Fibroblast of mammary gland (primary cell): ENCODE measurements around the gene PRODH2.
"Not testable (repeated sequence)": the region's sequence is repeated elsewhere in the genome, so short reads cannot be mapped to it uniquely, and the experiment has no call there.

Experiments used
- DNase-seq: peaks from one replicate; pipeline ENCODE4 v3.0.0-alpha.2; 2010; ENCODE audit warnings: low read depth
- H3K4me3 ChIP-seq: 2 replicates; pipeline ENCODE4 v1.5.1; 2011; ENCODE audit warnings: low read depth, mild to moderate bottlenecking, low read length, moderate library complexity; ENCODE audit not compliant: control insufficient read depth
- CTCF ChIP-seq: conservative IDR thresholded peaks from 2 replicates; pipeline ENCODE4 v1.5.1; 2011; ENCODE audit warnings: low read depth, low read length, inconsistent platforms; ENCODE audit not compliant: control insufficient read depth, insufficient read depth

The PRODH2 gene

DNA sequence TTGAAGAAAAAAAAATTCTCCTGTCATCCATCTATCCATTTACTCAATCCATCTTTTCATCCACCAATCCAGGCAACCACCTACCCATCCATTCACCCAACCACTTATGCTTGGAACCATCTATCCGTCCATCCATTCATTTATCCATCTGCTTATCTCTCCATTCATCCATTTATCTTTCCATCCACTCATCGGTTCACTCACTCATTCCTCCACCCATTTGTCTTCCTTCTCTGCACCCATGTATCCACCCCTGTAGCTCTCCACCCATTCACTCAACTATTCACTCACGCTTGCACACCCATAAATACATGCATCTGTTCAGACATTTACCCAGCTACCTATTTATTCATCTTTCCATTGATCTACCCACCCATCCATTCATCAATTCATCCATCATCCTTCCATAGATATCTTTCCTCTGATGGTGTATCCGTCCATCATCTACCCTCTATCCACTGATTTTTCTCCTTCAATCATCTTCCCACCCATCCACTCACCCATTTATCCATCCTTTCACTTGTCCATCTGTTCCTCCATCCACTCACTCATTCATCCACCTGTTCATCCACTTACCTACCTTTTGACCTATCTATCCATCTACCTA lies 30.1 kb upstream of the PRODH2 start:
- DNase-seq, result no peak
- no peak overlapping the region for H3K4me3 ChIP-seq
- no peak for TF ChIP-seq CTCF

GRCh38 chr19:35841961-35842595 lies 29.4 kb upstream of the PRODH2 start:
- no peak overlapping the region for H3K4me3 ChIP-seq
- no peak for DNase-seq
- TF ChIP-seq CTCF, result no peak

DNA sequence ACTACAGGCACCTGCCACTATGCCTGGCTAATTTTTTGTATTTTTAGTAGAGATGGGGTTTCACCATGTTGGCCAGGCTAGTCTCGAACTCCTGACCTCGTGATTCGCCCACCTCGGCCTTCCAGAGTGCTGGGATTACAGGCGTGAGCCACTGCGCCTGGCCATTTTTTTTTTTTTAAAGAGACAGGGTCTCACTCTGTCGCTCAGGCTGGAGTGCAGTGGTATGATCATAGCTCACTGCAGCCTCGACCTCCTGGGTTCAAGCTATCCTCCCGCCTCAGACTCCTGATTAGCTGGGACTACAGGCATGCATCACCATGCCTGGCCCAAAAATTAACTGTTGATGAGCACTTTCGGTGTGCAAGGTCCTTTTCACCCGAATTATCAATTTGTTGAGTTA lies 23.5 kb upstream of the PRODH2 start:
- not testable (repeated sequence) for H3K4me3 ChIP-seq, DNase-seq

- no peak for DNase-seq
- no peak for TF ChIP-seq CTCF
- H3K4me3 ChIP-seq, result no peak overlapping the region
Measured at GRCh38 chr19:35833972-35834371, 21.3 kb upstream of the PRODH2 start.

DNA sequence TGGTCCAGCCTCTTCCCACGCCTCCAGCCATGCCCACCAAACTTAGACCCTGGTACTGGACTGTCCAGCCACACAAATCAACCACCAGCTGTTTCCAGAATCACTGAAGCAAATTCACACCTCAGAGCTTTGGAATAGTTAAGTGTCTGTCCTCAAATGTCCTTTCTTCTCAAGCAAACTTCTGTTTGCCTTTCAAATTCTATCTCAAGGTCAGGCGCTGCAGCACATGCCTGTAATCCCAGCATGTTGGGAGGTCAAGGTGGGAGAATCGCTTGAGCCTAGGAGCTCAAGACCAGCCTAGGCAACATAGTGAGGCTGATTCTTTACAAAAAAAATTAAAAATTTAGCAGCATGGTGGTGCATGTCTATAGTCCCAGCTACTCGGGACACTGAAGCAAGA lies 19.4 kb upstream of the PRODH2 start:
- no peak for DNase-seq
- no peak for TF ChIP-seq CTCF
- H3K4me3 ChIP-seq, result no peak overlapping the region

DNA sequence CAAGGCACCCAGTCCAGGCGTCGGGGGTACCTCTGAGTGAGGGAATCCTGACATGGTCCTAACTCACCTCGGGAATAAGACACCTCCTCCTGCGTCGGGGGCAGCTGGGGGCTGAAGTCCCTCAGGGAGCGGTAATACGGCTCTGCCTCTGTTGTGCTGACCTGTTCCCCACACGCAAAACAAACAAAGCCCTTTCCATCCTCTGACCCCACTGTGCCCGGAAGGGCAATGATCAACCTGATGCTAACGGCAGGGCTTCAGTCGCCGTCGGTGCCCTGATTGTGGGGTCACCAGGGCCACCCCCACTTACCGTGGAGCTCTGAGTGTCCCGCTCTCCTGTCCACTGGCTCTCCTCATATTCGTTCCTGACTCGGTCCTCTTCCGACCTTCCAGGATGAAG lies 18.3 kb upstream of the PRODH2 start:
- H3K4me3 ChIP-seq, result no peak overlapping the region
- TF ChIP-seq CTCF, result no peak
- no peak for DNase-seq

- TF ChIP-seq CTCF, result no peak
Measured at GRCh38 chr19:35828692-35829301, 16.2 kb upstream of the PRODH2 start.

More at GRCh38 chr19:35828692-35829301, 16.2 kb upstream of the PRODH2 start:
- H3K4me3 ChIP-seq, result no peak overlapping the region
- DNase-seq, result peak; percentile 63
